H1 (cell line): Measurements from ENCODE around the gene STOML2. TPM values are rescaled to one million over a fixed set of nuclear protein-coding genes. Genes with fewer than 3 reads are reported as not detected.

Source experiments
- CTCF ChIA-PET: fragments of 300-600 bp; sonication (Branson Sonifier 250); formaldehyde crosslinking; loops from one replicate; lab custom pipeline; 2021; ENCODE audit not compliant: partially characterized antibody; lab: Charles Lee
- POLR2A ChIA-PET: fragments of 300-600 bp; sonication (Branson Sonifier 250); formaldehyde crosslinking; loops from one replicate; lab custom pipeline; 2021; ENCODE audit warnings: inconsistent platforms; ENCODE audit not compliant: partially characterized antibody; lab: Charles Lee
- DNase-seq, 2 experiments: peaks; one replicate each; pipeline versions ENCODE4 v3.0.0 to v3.0.0-alpha.2; 2010 to 2022; ENCODE audit warnings: low spot score in 2 of 2, low read depth in 1 of 2, mixed read lengths in 1 of 2
- FAIRE-seq: peaks from 2 replicates; lab custom pipeline; 2011; peaks lifted over from hg19 to GRCh38; lab: Jason Lieb, UNC
- H2AFZ ChIP-seq: 2 replicates; pipeline ENCODE4 v1.8.1; 2012; ENCODE audit warnings: low read length, inconsistent platforms
- H2AK5ac ChIP-seq: 2 replicates; pipeline ENCODE4 v1.6.1; 2013; ENCODE audit warnings: low read depth, low read length
- H2BK120ac ChIP-seq: replicated peaks from 2 replicates; pipeline ENCODE3; 2013; ENCODE audit warnings: low read depth, low read length, inconsistent platforms
- H2BK12ac ChIP-seq: 2 replicates; pipeline ENCODE4 v1.6.1; 2013; ENCODE audit warnings: low read depth, low read length
- H2BK15ac ChIP-seq: 2 replicates; pipeline ENCODE4 v1.6.1; 2013; ENCODE audit warnings: low read length
- H2BK20ac ChIP-seq: 2 replicates; pipeline ENCODE4 v1.6.1; 2013; ENCODE audit warnings: low read length
- H2BK5ac ChIP-seq: 2 replicates; pipeline ENCODE4 v1.6.1; 2013; ENCODE audit warnings: low read depth, low read length
- H3K14ac ChIP-seq: 2 replicates; pipeline ENCODE4 v1.6.1; 2013; ENCODE audit warnings: inconsistent platforms; ENCODE audit not compliant: insufficient read length
- H3K18ac ChIP-seq: 2 replicates; pipeline ENCODE4 v1.6.1; 2013; ENCODE audit warnings: low read length; ENCODE audit errors: extremely low read depth
- H3K23ac ChIP-seq: 2 replicates; pipeline ENCODE4 v1.6.1; 2013; ENCODE audit warnings: inconsistent platforms; ENCODE audit not compliant: insufficient read length
- H3K23me2 ChIP-seq: 2 replicates; pipeline ENCODE4 v1.6.1; 2013; ENCODE audit warnings: low read depth, low read length
- H3K27ac ChIP-seq: 2 replicates; pipeline ENCODE4 v1.6.1; 2011; ENCODE audit warnings: low read depth, low read length, inconsistent platforms
- H3K27me3 ChIP-seq, 4 experiments: replicated peaks in 1 of 4; 1 replicate in 1 of 4; 2 replicates in 3 of 4; pipeline versions ENCODE4 v1.6.1 to v1.8.1; 2011 to 2013; ENCODE audit warnings: low read length in 3 of 4, mild to moderate bottlenecking in 3 of 4, inconsistent platforms in 2 of 4, mixed read lengths in 2 of 4, moderate library complexity in 1 of 4; ENCODE audit not compliant: control insufficient read depth in 3 of 4, insufficient read depth in 3 of 4; ENCODE audit errors: extremely low read depth in 1 of 4
- H3K36me3 ChIP-seq, 4 experiments: 2 replicates each; pipeline versions ENCODE4 v1.6.1 to v1.8.1; 2011 to 2013; ENCODE audit warnings: mild to moderate bottlenecking in 4 of 4, low read length in 3 of 4, moderate library complexity in 2 of 4, control low read depth in 1 of 4, inconsistent platforms in 1 of 4; ENCODE audit not compliant: insufficient read depth in 4 of 4, control insufficient read depth in 2 of 4
- H3K4ac ChIP-seq: replicated peaks from 2 replicates; pipeline ENCODE3; 2013; ENCODE audit warnings: low read length, low read depth, mixed read lengths, inconsistent platforms; ENCODE audit not compliant: insufficient read length
- H3K4me1 ChIP-seq, 4 experiments: replicated peaks in 1 of 4; 1 replicate in 1 of 4; 2 replicates in 3 of 4; pipeline versions ENCODE4 v1.6.1 to v1.8.1; 2011 to 2013; ENCODE audit warnings: low read length in 3 of 4, inconsistent platforms in 2 of 4, mixed read lengths in 1 of 4; ENCODE audit not compliant: insufficient read depth in 4 of 4, control insufficient read depth in 3 of 4
- H3K4me2 ChIP-seq, 2 experiments: 2 replicates each; pipeline versions ENCODE4 v1.6.1 to v1.8.1; 2011 to 2013; ENCODE audit warnings: low read depth in 2 of 2, low read length in 2 of 2, control low read depth in 1 of 2, inconsistent platforms in 1 of 2, mild to moderate bottlenecking in 1 of 2; ENCODE audit not compliant: insufficient read depth in 1 of 2
- H3K4me3 ChIP-seq, 4 experiments: fragments of 200-600, 300-600 bp in 1 of 4; sonication (generic), shearing (Covaris generic), sonication (Bioruptor Twin) in 1 of 4; 2 replicates each; pipeline versions ENCODE4 v1.5.1 to v1.8.1; 2011 to 2016; ENCODE audit warnings: low read length in 4 of 4, low read depth in 3 of 4, control low read depth in 2 of 4, inconsistent platforms in 2 of 4, mild to moderate bottlenecking in 2 of 4, mixed read lengths in 1 of 4, moderate library complexity in 1 of 4; ENCODE audit not compliant: insufficient read depth in 2 of 4; ENCODE audit errors: extremely low read depth in 1 of 4
- H3K56ac ChIP-seq: replicated peaks from 2 replicates; pipeline ENCODE3; 2013; ENCODE audit warnings: low read depth, mild to moderate bottlenecking, mixed read lengths, low read length, inconsistent platforms; ENCODE audit not compliant: insufficient read length
- H3K79me1 ChIP-seq: 2 replicates; pipeline ENCODE4 v1.6.1; 2013; ENCODE audit warnings: low read depth, low read length, control low read depth
- H3K79me2 ChIP-seq, 2 experiments: 2 replicates each; pipeline versions ENCODE4 v1.6.1 to v1.8.1; 2012 to 2013; ENCODE audit warnings: low read length in 2 of 2, mild to moderate bottlenecking in 2 of 2, inconsistent platforms in 1 of 2; ENCODE audit not compliant: insufficient read depth in 2 of 2, control insufficient read depth in 1 of 2
- H3K9ac ChIP-seq, 4 experiments: replicated peaks in 1 of 4; 1 replicate in 1 of 4; 2 replicates in 3 of 4; pipeline versions ENCODE4 v1.6.1 to v1.8.1; 2011 to 2013; ENCODE audit warnings: low read depth in 3 of 4, low read length in 3 of 4, control low read depth in 2 of 4, mild to moderate bottlenecking in 2 of 4, moderate library complexity in 2 of 4, inconsistent platforms in 1 of 4; ENCODE audit errors: extremely low read depth in 1 of 4
- H3K9me3 ChIP-seq, 2 experiments: 2 replicates each; pipeline versions ENCODE4 v1.6.1 to v1.8.1; 2012 to 2013; ENCODE audit warnings: mild to moderate bottlenecking in 2 of 2, moderate library complexity in 2 of 2, control low read depth in 1 of 2, inconsistent platforms in 1 of 2, low read depth in 1 of 2, low read length in 1 of 2, mixed read lengths in 1 of 2; ENCODE audit not compliant: insufficient read depth in 2 of 2
- H4K20me1 ChIP-seq, 2 experiments: replicated peaks in 1 of 2; 2 replicates each; pipeline versions ENCODE3 to v1.8.1; 2011 to 2013; ENCODE audit warnings: inconsistent platforms in 2 of 2, low read length in 2 of 2, mild to moderate bottlenecking in 1 of 2; ENCODE audit not compliant: insufficient read depth in 2 of 2, control insufficient read depth in 1 of 2
- H4K5ac ChIP-seq: 2 replicates; pipeline ENCODE4 v1.6.1; 2013; ENCODE audit warnings: low read length, low read depth, mixed read lengths, inconsistent platforms; ENCODE audit not compliant: insufficient read length
- H4K8ac ChIP-seq: 2 replicates; pipeline ENCODE4 v1.8.0; 2013; ENCODE audit warnings: mild to moderate bottlenecking, moderate library complexity, low read length, inconsistent platforms; ENCODE audit not compliant: insufficient read depth; ENCODE audit errors: extremely low read depth
- H4K91ac ChIP-seq: replicated peaks from 2 replicates; pipeline ENCODE3; 2013; ENCODE audit warnings: low read length, mixed read lengths, inconsistent platforms; ENCODE audit not compliant: insufficient read length
- BCL11A ChIP-seq, 2 experiments: IDR thresholded peaks; one replicate each; pipeline ENCODE4 v1.6.1; 2011; ENCODE audit warnings: low read depth in 2 of 2, low read length in 2 of 2, mild to moderate bottlenecking in 2 of 2
- CBX5 ChIP-seq: fragments of 300-800, 300-1000 bp; sonication (generic); IDR thresholded peaks from 2 replicates; pipeline ENCODE4 v1.7.1; 2016; ENCODE audit warnings: antibody characterized with exemption, low read length, low read depth
- CEBPB ChIP-seq: IDR thresholded peaks from 2 replicates; pipeline ENCODE4 v1.6.1; 2012; ENCODE audit warnings: low read depth, low read length
- GTF2F1 ChIP-seq: IDR thresholded peaks from 2 replicates; pipeline ENCODE4 v1.6.1; 2012; ENCODE audit warnings: low read depth, low read length, improper control_type of control experiment, borderline replicate concordance
- KDM5A ChIP-seq: fragments of 200-600 bp; IDR thresholded peaks from 2 replicates; pipeline ENCODE4 v1.7.1; 2012; ENCODE audit warnings: mild to moderate bottlenecking, low read length, inconsistent platforms, mixed read lengths
- NRF1 ChIP-seq: IDR thresholded peaks from 2 replicates; pipeline ENCODE4 v1.6.1; 2011; ENCODE audit warnings: mild to moderate bottlenecking, low read depth, low read length, improper control_type of control experiment
- RNF2 ChIP-seq: fragments of 200-900, 300-1000 bp; sonication (generic); IDR thresholded peaks from 2 replicates; pipeline ENCODE4 v1.7.1; 2016; ENCODE audit warnings: borderline replicate concordance, low read depth, mild to moderate bottlenecking, antibody characterized with exemption, low read length; ENCODE audit not compliant: poor library complexity, severe bottlenecking; ENCODE audit errors: missing control alignments
- SIRT6 ChIP-seq: IDR thresholded peaks from one replicate; pipeline ENCODE4 v1.7.1; 2012; ENCODE audit warnings: low read length, inconsistent platforms
- SP1 ChIP-seq: IDR thresholded peaks from 2 replicates; pipeline ENCODE4 v1.6.1; 2011; ENCODE audit warnings: low read depth, low read length
- TAF7 ChIP-seq: optimal IDR thresholded peaks from 2 replicates; pipeline ENCODE3; 2011; ENCODE audit warnings: low read depth, mild to moderate bottlenecking, inconsistent platforms, low read length, moderate library complexity, borderline replicate concordance
- TBP ChIP-seq: IDR thresholded peaks from 2 replicates; pipeline ENCODE4 v1.6.1; 2011; ENCODE audit warnings: low read depth, low read length, improper control_type of control experiment
- WGBS, 2 experiments: shearing (Covaris generic) in 1 of 2; methylation state at CpG; one replicate each; pipeline versions ENCODE4 v1.1.6 to v1.1.7; 2013 to 2015; ENCODE audit warnings: low lambda C conversion rate in 2 of 2, mixed read lengths in 2 of 2, inconsistent platforms in 1 of 2, low coverage in 1 of 2, missing lambda C conversion rate in 1 of 2; ENCODE audit not compliant: insufficient replicate concordance in 2 of 2, insufficient coverage in 1 of 2, insufficient read length in 1 of 2; ENCODE audit errors: extremely low coverage in 1 of 2, missing lambda C conversion rate in 1 of 2; 5-methylcytosine and 5-hydroxymethylcytosine counted together
- polyA plus RNA-seq, 7 experiments: library from polyadenylated mRNA; depleted of rRNA in 3 of 7; stranded (reverse) in 5 of 7; unstranded in 2 of 7; fragments of >200 nt in 5 of 7; fragments of 200-250 nt in 2 of 7; gene quantifications; 1 replicate in 5 of 7; 2 replicates in 1 of 7; 4 replicates in 1 of 7; pipeline versions ENCODE4 v1.2.1 to v1.2.3, GENCODE V29; 2011 to 2013; ENCODE audit warnings: missing spikeins in 2 of 7, mixed read lengths in 2 of 7
- total RNA-seq: library from RNA; stranded (reverse); fragmentation: NEBNext Ultra II Directional; extraction: Animal tissue kit (Norgen Biotek cat#: 25700); gene quantifications from 2 replicates; pipeline ENCODE4 v1.2.1, GENCODE V29; 2021
- TF ChIP-seq, protein P1 (sequence below), 3 experiments: IDR thresholded peaks; 1 replicate in 2 of 3; 2 replicates in 1 of 3; pipeline versions ENCODE4 v1.5.1 to v1.6.1; 2011; ENCODE audit warnings: low read length in 3 of 3, mild to moderate bottlenecking in 3 of 3, inconsistent platforms in 2 of 3, low read depth in 1 of 3, moderate library complexity in 1 of 3; ENCODE audit not compliant: insufficient read depth in 1 of 3; ENCODE audit errors: control extremely low read depth in 1 of 3

STOML2 gene
- total and polyA plus RNA-seq, 2 of the 8 experiments (the other 6 are each of a cell fraction or from before 2014, with no cell fraction given) = 203 to 256 TPM

DNA sequence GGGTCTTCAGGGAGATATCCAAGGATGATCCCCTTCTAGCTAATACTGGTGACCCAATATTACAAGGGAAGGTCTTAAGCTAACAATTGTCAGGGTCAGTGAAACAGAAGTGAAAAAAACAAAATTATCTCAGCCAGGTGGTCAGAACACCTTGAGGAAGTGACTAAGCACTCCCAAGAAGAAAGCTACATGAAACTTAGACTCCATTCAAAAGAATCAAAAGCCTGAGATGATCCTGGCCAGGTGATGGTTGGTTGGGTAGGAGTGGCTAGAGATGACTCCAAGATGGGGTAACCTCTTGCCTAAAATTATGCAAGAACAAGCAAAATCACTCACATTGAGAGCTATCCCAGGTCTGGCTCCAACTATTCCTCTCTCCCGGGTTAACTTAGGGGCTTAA lies 35.9 kb downstream of the STOML2 start:
- POLR2A ChIA-PET = interaction anchor here (1.2 to 17.6 kb wide), 6 partner anchors 10 to 73 kb away, joined by 3 to 440 read pairs (median 6); partner anchors contain the start of genes FANCG, PIGO and STOML2
- peaks cover 3% of the 10 kb centered on the region for H3K79me1 ChIP-seq
- no peak overlapping the region for H2BK120ac ChIP-seq
- H3K18ac ChIP-seq = no peak overlapping the region
- H2AK5ac ChIP-seq = no peak overlapping the region
- CTCF ChIA-PET = interaction anchor here (1.1 to 9.4 kb wide), 4 partner anchors 9 to 349 kb away, joined by 3 to 50 read pairs (median 4); no protein-coding TSS in a partner anchor
- FAIRE-seq = no peak
- no peak overlapping the region for H3K9ac ChIP-seq
- WGBS, 2 experiments = 95% methylated on average over 1 of the region's 1 CpG; no CpG with 5 or more reads in 1 of the 2 experiments
- no peak overlapping the region for H2BK5ac ChIP-seq
- H3K4me1 ChIP-seq = peaks cover 4 to 10% (median 6%) of the 10 kb centered on the region in 4 experiments
- no peak overlapping the region for H4K91ac ChIP-seq
- no peak for DNase-seq
- H3K23me2 ChIP-seq = peaks cover 3% of the 10 kb centered on the region; the same call in 1 of the 2 replicates
- no peak overlapping the region for H2BK15ac ChIP-seq
- H3K14ac ChIP-seq = no peak overlapping the region
- no peak overlapping the region for H4K8ac ChIP-seq
- no peak overlapping the region for H2AFZ ChIP-seq
- H2BK12ac ChIP-seq = no peak overlapping the region
- no peak overlapping the region for H4K5ac ChIP-seq
- no peak overlapping the region for H3K27ac ChIP-seq
- no peak overlapping the region for H3K4me2 ChIP-seq
- no peaks in the 10 kb centered on the region for H3K27me3 ChIP-seq
- no peak overlapping the region for H3K23ac ChIP-seq
- H3K4ac ChIP-seq = no peak overlapping the region
- H3K56ac ChIP-seq = no peak overlapping the region
- H2BK20ac ChIP-seq = no peak overlapping the region
- H3K9me3 ChIP-seq = no peaks in the 10 kb centered on the region
- H4K20me1 ChIP-seq = peaks cover 22 to 42% of the 10 kb centered on the region in 2 experiments
- H3K4me3 ChIP-seq = no peak overlapping the region
- H3K79me2 ChIP-seq = peaks cover 38 to 53% of the 10 kb centered on the region in 2 experiments
- peaks cover 46 to 62% (median 60%) of the 10 kb centered on the region in 4 experiments for H3K36me3 ChIP-seq
- no peak for TF ChIP-seq BCL11A (IDR thresholded peaks at IDR 0.05; ENCODE audit: low read depth in 2 of 2, low read length in 2 of 2)
- no peak for TF ChIP-seq SIRT6
- no peak for TF ChIP-seq KDM5A
- no peak for TF ChIP-seq GTF2F1
- no peak for TF ChIP-seq NRF1
- TF ChIP-seq, protein P1, sequence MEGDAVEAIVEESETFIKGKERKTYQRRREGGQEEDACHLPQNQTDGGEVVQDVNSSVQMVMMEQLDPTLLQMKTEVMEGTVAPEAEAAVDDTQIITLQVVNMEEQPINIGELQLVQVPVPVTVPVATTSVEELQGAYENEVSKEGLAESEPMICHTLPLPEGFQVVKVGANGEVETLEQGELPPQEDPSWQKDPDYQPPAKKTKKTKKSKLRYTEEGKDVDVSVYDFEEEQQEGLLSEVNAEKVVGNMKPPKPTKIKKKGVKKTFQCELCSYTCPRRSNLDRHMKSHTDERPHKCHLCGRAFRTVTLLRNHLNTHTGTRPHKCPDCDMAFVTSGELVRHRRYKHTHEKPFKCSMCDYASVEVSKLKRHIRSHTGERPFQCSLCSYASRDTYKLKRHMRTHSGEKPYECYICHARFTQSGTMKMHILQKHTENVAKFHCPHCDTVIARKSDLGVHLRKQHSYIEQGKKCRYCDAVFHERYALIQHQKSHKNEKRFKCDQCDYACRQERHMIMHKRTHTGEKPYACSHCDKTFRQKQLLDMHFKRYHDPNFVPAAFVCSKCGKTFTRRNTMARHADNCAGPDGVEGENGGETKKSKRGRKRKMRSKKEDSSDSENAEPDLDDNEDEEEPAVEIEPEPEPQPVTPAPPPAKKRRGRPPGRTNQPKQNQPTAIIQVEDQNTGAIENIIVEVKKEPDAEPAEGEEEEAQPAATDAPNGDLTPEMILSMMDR (IDR thresholded peaks at IDR 0.05; ENCODE audit: control extremely low read depth in 1 of 3, insufficient read depth in 1 of 3, low read depth in 1 of 3, low read length in 3 of 3) = no peak
- no peak for TF ChIP-seq CBX5
- no peak for TF ChIP-seq TBP
- TF ChIP-seq CEBPB = no peak
- no peak for TF ChIP-seq SP1
- no peak for TF ChIP-seq TAF7
- TF ChIP-seq RNF2 = no peak
